KOPT-K1 (cell line): ENCODE results near the gene SLC35E1.

ENCODE experiments used
- H3K27ac ChIP-seq: fragments of 200-600 bp; sonication (generic); 2 replicates; pipeline ENCODE4 v1.5.1; 2016; ENCODE audit warnings: antibody characterized with exemption, mild to moderate bottlenecking, low read depth, low read length; ENCODE audit not compliant: poor library complexity, severe bottlenecking
- H3K36me3 ChIP-seq: fragments of 200-600 bp; sonication (generic); 2 replicates; pipeline ENCODE4 v1.5.1; 2017; ENCODE audit warnings: antibody characterized with exemption, mild to moderate bottlenecking, low read length, moderate library complexity; ENCODE audit not compliant: insufficient read depth
- H3K9me3 ChIP-seq: fragments of 200-600 bp; sonication (generic); 2 replicates; pipeline ENCODE4 v1.5.1; 2017; ENCODE audit warnings: antibody characterized with exemption, low read length, mild to moderate bottlenecking; ENCODE audit not compliant: insufficient read depth, poor library complexity, severe bottlenecking

Gene SLC35E1

GRCh38 chr19:16588824-16589577, 16.8 kb upstream of the SLC35E1 start:
- H3K36me3 ChIP-seq: no peaks in the 10 kb centered on the region
- H3K9me3 ChIP-seq: no peaks in the 10 kb centered on the region
- peak overlapping the region; percentile 65 for H3K27ac ChIP-seq

- H3K27ac ChIP-seq: peak overlapping the region; percentile 65
- no peaks in the 10 kb centered on the region for H3K36me3 ChIP-seq
- no peaks in the 10 kb centered on the region for H3K9me3 ChIP-seq
Measured at GRCh38 chr19:16587833-16588823, 15.9 kb upstream of the SLC35E1 start.

GRCh38 chr19:16586991-16587832, 15.0 kb upstream of the SLC35E1 start:
- Histone ChIP-seq H3K36me3 (peaks cover 3% of the 10 kb centered on the region; the same call in 1 of the 2 replicates), H3K27ac (peak overlapping the region; percentile 65), H3K9me3 (no peaks in the 10 kb centered on the region)

- Histone ChIP-seq H3K36me3 (peaks cover 9% of the 10 kb centered on the region; the same call in 1 of the 2 replicates), H3K27ac (peak overlapping the region; percentile 65), H3K9me3 (no peaks in the 10 kb centered on the region)
Measured at GRCh38 chr19:16586477-16586871, 14.3 kb upstream of the SLC35E1 start.

- peak overlapping the region; percentile 65 for H3K27ac ChIP-seq
- peaks cover 15% of the 10 kb centered on the region; the same call in 1 of the 2 replicates for H3K36me3 ChIP-seq
Measured at GRCh38 chr19:16585808-16586476, 13.7 kb upstream of the SLC35E1 start.

GRCh38 chr19:16585094-16585801, 13.0 kb upstream of the SLC35E1 start:
- Histone ChIP-seq H3K9me3 (no peaks in the 10 kb centered on the region), H3K27ac (peak overlapping the region; percentile 65), H3K36me3 (peaks cover 20% of the 10 kb centered on the region; the same call in 1 of the 2 replicates)

More at GRCh38 chr19:16585808-16586476, 13.7 kb upstream of the SLC35E1 start:
- H3K9me3 ChIP-seq: no peaks in the 10 kb centered on the region

- peak overlapping the region; percentile 65 for H3K27ac ChIP-seq
- H3K36me3 ChIP-seq: peaks cover 26% of the 10 kb centered on the region
- no peaks in the 10 kb centered on the region for H3K9me3 ChIP-seq
Measured at GRCh38 chr19:16584248-16585093, 12.3 kb upstream of the SLC35E1 start.

GRCh38 chr19:16582486-16583261, 10.5 kb upstream of the SLC35E1 start:
- no peaks in the 10 kb centered on the region for H3K9me3 ChIP-seq
- H3K36me3 ChIP-seq: peaks cover 44% of the 10 kb centered on the region
- H3K27ac ChIP-seq: peak overlapping the region; percentile 65

- Histone ChIP-seq H3K36me3 (peaks cover 51% of the 10 kb centered on the region), H3K27ac (no peak overlapping the region), H3K9me3 (no peaks in the 10 kb centered on the region)
Measured at GRCh38 chr19:16581971-16582343, 9.7 kb upstream of the SLC35E1 start.

GRCh38 chr19:16581145-16581970, 9.1 kb upstream of the SLC35E1 start:
- Histone ChIP-seq H3K36me3 (peaks cover 57% of the 10 kb centered on the region), H3K27ac (no peak overlapping the region), H3K9me3 (no peaks in the 10 kb centered on the region)

- H3K9me3 ChIP-seq: no peaks in the 10 kb centered on the region
- peaks cover 77% of the 10 kb centered on the region for H3K36me3 ChIP-seq
- H3K27ac ChIP-seq: no peak overlapping the region
Measured at GRCh38 chr19:16579381-16579780, 7.2 kb upstream of the SLC35E1 start.

- H3K36me3 ChIP-seq: peaks cover 85% of the 10 kb centered on the region
- H3K27ac ChIP-seq: no peak overlapping the region
- no peaks in the 10 kb centered on the region for H3K9me3 ChIP-seq
Measured at GRCh38 chr19:16577531-16577985, 5.3 kb upstream of the SLC35E1 start.
